ENCODE results near the gene CX3CR1. TPM values are rescaled to one million over a fixed set of nuclear protein-coding genes. Genes with fewer than 3 reads are reported as not detected.

Gene CX3CR1
- total RNA-seq, 1 experiment from 2014 or later: not detected

GRCh38 chr3:39299279-39299678, 19.4 kb upstream of the CX3CR1 start:
- DNase-seq (ENCODE audit: low read depth, low spot score): no peak
- in situ Hi-C loops (cut with HindIII; ENCODE audit: low pct_unique_long_range_greater_than_20kb, low sequenced_read_pairs): no loop called here
- TF ChIP-seq TCF7L2 (IDR thresholded peaks at IDR 0.05; ENCODE audit: low read depth, low read length): no peak
- TF ChIP-seq, protein P1, sequence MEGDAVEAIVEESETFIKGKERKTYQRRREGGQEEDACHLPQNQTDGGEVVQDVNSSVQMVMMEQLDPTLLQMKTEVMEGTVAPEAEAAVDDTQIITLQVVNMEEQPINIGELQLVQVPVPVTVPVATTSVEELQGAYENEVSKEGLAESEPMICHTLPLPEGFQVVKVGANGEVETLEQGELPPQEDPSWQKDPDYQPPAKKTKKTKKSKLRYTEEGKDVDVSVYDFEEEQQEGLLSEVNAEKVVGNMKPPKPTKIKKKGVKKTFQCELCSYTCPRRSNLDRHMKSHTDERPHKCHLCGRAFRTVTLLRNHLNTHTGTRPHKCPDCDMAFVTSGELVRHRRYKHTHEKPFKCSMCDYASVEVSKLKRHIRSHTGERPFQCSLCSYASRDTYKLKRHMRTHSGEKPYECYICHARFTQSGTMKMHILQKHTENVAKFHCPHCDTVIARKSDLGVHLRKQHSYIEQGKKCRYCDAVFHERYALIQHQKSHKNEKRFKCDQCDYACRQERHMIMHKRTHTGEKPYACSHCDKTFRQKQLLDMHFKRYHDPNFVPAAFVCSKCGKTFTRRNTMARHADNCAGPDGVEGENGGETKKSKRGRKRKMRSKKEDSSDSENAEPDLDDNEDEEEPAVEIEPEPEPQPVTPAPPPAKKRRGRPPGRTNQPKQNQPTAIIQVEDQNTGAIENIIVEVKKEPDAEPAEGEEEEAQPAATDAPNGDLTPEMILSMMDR (IDR thresholded peaks at IDR 0.05): no peak
- TF ChIP-seq POLR2AphosphoS5 (IDR thresholded peaks at IDR 0.05; ENCODE audit: low read depth, low read length): no peak
- no peak for TF ChIP-seq SIN3A (IDR thresholded peaks at IDR 0.05; ENCODE audit: borderline replicate concordance, insufficient read depth, low read depth, low read length)
- TF ChIP-seq, protein P2, sequence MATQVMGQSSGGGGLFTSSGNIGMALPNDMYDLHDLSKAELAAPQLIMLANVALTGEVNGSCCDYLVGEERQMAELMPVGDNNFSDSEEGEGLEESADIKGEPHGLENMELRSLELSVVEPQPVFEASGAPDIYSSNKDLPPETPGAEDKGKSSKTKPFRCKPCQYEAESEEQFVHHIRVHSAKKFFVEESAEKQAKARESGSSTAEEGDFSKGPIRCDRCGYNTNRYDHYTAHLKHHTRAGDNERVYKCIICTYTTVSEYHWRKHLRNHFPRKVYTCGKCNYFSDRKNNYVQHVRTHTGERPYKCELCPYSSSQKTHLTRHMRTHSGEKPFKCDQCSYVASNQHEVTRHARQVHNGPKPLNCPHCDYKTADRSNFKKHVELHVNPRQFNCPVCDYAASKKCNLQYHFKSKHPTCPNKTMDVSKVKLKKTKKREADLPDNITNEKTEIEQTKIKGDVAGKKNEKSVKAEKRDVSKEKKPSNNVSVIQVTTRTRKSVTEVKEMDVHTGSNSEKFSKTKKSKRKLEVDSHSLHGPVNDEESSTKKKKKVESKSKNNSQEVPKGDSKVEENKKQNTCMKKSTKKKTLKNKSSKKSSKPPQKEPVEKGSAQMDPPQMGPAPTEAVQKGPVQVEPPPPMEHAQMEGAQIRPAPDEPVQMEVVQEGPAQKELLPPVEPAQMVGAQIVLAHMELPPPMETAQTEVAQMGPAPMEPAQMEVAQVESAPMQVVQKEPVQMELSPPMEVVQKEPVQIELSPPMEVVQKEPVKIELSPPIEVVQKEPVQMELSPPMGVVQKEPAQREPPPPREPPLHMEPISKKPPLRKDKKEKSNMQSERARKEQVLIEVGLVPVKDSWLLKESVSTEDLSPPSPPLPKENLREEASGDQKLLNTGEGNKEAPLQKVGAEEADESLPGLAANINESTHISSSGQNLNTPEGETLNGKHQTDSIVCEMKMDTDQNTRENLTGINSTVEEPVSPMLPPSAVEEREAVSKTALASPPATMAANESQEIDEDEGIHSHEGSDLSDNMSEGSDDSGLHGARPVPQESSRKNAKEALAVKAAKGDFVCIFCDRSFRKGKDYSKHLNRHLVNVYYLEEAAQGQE (IDR thresholded peaks at IDR 0.05; ENCODE audit: insufficient read depth in 1 of 2, low read depth in 2 of 2, low read length in 1 of 2): no peak

DNA sequence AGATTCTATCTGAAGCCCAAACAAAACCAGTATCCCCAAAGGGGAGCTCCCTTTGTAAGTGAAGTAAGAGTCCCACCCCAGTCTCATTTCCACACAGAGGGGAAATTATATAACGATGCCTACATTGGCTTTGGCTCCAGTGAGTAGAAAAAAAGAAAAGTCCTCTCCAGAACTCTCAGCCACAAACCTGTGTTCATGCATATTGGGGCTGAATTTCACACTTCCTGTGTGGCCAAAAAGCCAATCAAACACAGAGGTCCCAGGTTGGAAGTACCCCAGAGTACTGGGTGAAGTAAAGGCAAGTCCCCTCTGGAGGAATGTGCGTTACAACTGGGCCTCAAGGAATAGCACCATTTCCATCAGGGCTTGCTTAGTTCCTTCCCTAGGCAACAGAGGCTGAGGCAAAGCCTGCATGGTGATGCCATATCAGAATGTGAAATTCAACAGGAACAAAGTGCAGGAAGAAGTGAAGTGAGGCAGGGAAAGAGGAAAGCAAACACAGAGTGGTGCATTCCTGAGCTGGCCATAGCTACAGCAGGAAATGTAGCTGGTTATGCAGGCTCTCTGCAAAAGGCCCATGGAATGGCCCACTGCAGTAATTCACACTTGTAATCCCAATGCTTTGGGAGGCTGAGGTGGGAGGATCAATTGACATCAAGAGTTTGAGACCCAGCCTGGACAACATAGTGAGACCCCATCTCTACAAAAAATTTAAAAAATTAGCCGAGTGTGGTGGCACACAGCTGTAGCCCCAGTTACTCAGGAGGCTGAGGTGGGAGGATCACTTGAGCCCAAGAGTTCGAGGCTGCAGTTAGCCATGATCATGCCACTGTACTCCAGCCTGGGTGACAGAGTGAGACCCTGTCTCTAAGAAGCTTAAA, 16.6 kb upstream of the CX3CR1 start:
- in situ Hi-C loops (cut with HindIII; ENCODE audit: low pct_unique_long_range_greater_than_20kb, low sequenced_read_pairs) (no loop called here), intact Hi-C loops (cut with micrococcal nuclease; ENCODE audit: unreplicated experiment) (loop anchor here (10.0 kb wide), 1 partner anchor 78 kb away; no protein-coding TSS in a partner anchor)
- Histone ChIP-seq H3K4me3 (ENCODE audit: low read depth in 2 of 2, low read length in 2 of 2) (no peak overlapping the region), H3K27ac (ENCODE audit: low read length) (no peak overlapping the region), H3K36me3 (ENCODE audit: control insufficient read depth, insufficient read depth, low read length) (no peaks in the 10 kb centered on the region), H3K27me3 (ENCODE audit: control insufficient read depth, insufficient read depth, low read length) (no peaks in the 10 kb centered on the region), H3K9me3 (ENCODE audit: control insufficient read depth, insufficient read depth, low read depth, low read length) (no peaks in the 10 kb centered on the region), H3K4me1 (ENCODE audit: control insufficient read depth, insufficient read depth, low read length) (no peaks in the 10 kb centered on the region)
- DNase-seq (ENCODE audit: low read depth, low spot score): no peak
- TF ChIP-seq, protein P1 (IDR thresholded peaks at IDR 0.05): no peak
- TF ChIP-seq POLR2AphosphoS5 (IDR thresholded peaks at IDR 0.05; ENCODE audit: low read depth, low read length): no peak
- TF ChIP-seq TCF7L2 (IDR thresholded peaks at IDR 0.05; ENCODE audit: low read depth, low read length): no peak
- no peak for TF ChIP-seq SIN3A (IDR thresholded peaks at IDR 0.05; ENCODE audit: borderline replicate concordance, insufficient read depth, low read depth, low read length)
- TF ChIP-seq, protein P2 (IDR thresholded peaks at IDR 0.05; ENCODE audit: insufficient read depth in 1 of 2, low read depth in 2 of 2, low read length in 1 of 2): no peak
- POLR2A ChIA-PET: no interaction called here
- CTCF ChIA-PET: no interaction called here
- no peak for ATAC-seq
- no TSS peak for BruUV-seq (replicated peaks)

More at GRCh38 chr3:39299279-39299678, 19.4 kb upstream of the CX3CR1 start:
- ChIA-PET CTCF (no interaction called here), POLR2A (no interaction called here)
- Histone ChIP-seq H3K36me3 (ENCODE audit: control insufficient read depth, insufficient read depth, low read length) (no peaks in the 10 kb centered on the region), H3K27ac (ENCODE audit: low read length) (no peak overlapping the region), H3K9me3 (ENCODE audit: control insufficient read depth, insufficient read depth, low read depth, low read length) (no peaks in the 10 kb centered on the region), H3K27me3 (ENCODE audit: control insufficient read depth, insufficient read depth, low read length) (no peaks in the 10 kb centered on the region), H3K4me1 (ENCODE audit: control insufficient read depth, insufficient read depth, low read length) (no peaks in the 10 kb centered on the region), H3K4me3 (ENCODE audit: low read depth in 2 of 2, low read length in 2 of 2) (no peak overlapping the region)
- intact Hi-C loops (cut with micrococcal nuclease; ENCODE audit: unreplicated experiment): loop anchor here (10.0 kb wide), 1 partner anchor 76 kb away; no protein-coding TSS in a partner anchor
- BruUV-seq (replicated peaks): no TSS peak
- ATAC-seq: no peak

Data from Panc1 (cell line).